HEK293T (cell line): ENCODE measurements around the gene ATOH8.

Source experiments
- SP1 ChIP-seq: fragments of 450-650 bp; IDR thresholded peaks from 2 replicates; pipeline ENCODE4 v1.6.1; 2017
- ZNF384 ChIP-seq: fragments of 450-650 bp; IDR thresholded peaks from 2 replicates; pipeline ENCODE4 v1.6.1; 2016

DNA sequence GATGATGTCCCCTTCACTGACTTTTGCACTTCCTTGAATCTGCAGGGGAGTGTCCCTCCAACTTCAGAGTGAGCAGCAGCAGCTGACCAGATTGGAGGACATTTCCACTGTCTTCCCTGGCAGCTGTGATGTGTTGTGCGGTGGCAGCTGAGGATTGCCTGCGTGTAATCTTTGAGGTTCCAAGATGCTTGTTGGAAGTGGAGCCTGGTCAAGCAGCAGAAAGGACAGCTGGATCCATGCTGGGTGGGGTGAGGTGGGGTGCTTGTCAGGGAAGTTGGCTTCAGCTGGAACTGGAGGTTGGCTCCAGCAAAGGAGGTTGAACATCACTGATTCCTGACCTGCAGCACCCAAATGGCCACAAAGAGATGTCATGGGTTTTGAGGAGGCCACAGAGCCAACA lies 70.2 kb downstream of the ATOH8 start:
- TF ChIP-seq ZNF384 (no peak), SP1 (no peak)
